Measurements from ENCODE around the gene OR7G1.
"Not testable (repeated sequence)": the region's sequence is repeated elsewhere in the genome, so short reads cannot be mapped to it uniquely, and the experiment has no call there.

The OR7G1 gene

GRCh38 chr19:9076901-9077300 lies 38.7 kb downstream of the OR7G1 start:
- no peak for DNase-seq (ENCODE audit: low read depth)

GRCh38 chr19:9075064-9075949 lies 40.3 kb downstream of the OR7G1 start:
- DNase-seq (ENCODE audit: low read depth): peak; percentile 23

DNA sequence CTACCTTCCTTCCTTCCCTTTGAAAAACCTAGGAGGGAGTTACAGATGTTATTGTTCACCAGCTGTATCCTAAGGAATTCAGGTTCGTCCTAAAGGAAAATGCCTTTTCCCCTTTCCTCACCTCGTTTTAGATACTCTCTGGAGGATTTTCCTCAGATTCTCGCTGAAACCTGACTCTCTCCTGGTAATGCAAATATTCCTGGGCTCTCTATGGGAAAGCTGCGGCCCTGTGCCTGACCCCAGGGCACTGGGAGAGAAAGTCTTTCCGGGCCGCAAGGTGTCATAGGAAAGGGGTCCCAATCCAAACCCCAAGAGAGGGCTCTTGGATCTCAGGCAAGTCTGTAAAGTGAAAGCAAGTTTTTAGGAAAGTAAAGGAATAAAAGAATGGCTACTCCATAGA lies 41.8 kb downstream of the OR7G1 start:
- DNase-seq (ENCODE audit: low read depth): no peak

- DNase-seq (ENCODE audit: low read depth): not testable (repeated sequence)
Observed at GRCh38 chr19:9071720-9072119, 43.8 kb downstream of the OR7G1 start.

DNA sequence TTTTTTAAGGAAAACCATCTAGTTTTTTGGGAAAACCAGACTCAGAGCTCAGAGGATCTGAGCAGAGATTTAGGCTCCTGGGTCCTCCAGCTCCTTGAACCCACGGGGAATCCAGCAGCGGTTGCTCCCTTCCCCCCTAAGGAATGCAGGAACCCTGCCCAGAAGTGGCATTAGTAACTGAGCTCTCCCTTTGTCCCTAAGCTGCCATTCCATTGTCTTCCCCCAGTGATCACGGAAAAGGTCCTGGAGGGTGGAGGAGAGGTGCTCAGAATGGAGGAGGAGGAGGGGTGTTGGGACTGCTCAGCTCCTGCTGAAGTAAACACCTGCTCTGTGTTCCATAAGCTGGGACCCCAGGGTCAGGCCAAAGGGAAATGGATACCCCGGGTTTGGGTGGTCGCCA lies 45.5 kb downstream of the OR7G1 start:
- DNase-seq (ENCODE audit: low read depth): no peak

DNA sequence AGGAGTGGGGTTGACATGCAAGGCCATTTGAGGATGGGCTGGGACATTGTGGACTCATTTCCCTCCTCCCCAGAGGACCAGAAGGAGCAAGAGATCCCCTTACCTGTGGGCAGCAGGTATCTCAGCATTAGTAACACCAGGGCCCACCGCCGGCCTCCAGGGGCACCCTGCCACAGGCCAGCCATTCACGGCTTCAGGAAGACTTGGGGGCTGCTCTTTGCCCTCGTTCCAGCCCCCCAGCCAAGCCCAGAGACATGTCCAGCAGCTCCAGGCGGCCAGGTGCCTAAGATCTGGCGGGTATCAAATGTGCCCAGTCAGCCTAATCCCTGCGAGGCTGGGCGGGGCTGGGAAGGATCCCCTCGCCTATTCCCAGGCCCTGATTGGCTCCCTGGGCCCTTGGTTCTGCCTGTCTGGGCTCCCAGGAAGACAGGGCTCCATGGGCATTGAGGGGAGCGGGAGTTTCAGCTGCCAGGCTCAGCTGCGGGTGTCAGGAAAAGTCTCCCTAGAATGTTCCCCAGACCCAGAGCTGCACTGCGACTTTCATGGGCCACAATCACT lies 50.0 kb downstream of the OR7G1 start:
- no peak for DNase-seq (ENCODE audit: low read depth)

Data from fibroblast of gingiva (primary cell).